Smooth muscle cell (in vitro differentiated cells): ENCODE measurements around the gene TMEM89. TPM values are rescaled to one million over a fixed set of nuclear protein-coding genes. Genes with fewer than 3 reads are reported as not detected.

ENCODE experiments used
- DNase-seq: peaks from one replicate; lab custom pipeline; 2025; ENCODE audit not compliant: unreplicated experiment; lab: John Stamatoyannopoulos, UW
- H2AFZ ChIP-seq: fragments of 200-600 bp; sonication (generic); 2 replicates; pipeline ENCODE4 v1.6.0; 2016; ENCODE audit warnings: antibody characterized with exemption, low read depth, mild to moderate bottlenecking
- H3F3A ChIP-seq: fragments of 200-600 bp; sonication (generic); 2 replicates; pipeline ENCODE4 v1.6.0; 2017; ENCODE audit warnings: antibody characterized with exemption, low read depth
- H3K27ac ChIP-seq: fragments of 200-600 bp; sonication (generic); 2 replicates; pipeline ENCODE4 v1.5.1; 2016; ENCODE audit warnings: low read depth, mild to moderate bottlenecking
- H3K27me3 ChIP-seq: fragments of 200-600 bp; sonication (generic); 2 replicates; pipeline ENCODE4 v1.6.1; 2016; ENCODE audit warnings: low read depth, mild to moderate bottlenecking
- H3K36me3 ChIP-seq: fragments of 200-600 bp; sonication (generic); 2 replicates; pipeline ENCODE4 v1.5.1; 2016; ENCODE audit warnings: low read depth
- H3K4me1 ChIP-seq: fragments of 200-600 bp; sonication (generic); 2 replicates; pipeline ENCODE4 v1.5.1; 2016; ENCODE audit warnings: low read depth
- H3K4me2 ChIP-seq: fragments of 200-600 bp; sonication (generic); 2 replicates; pipeline ENCODE4 v1.6.0; 2016; ENCODE audit warnings: mild to moderate bottlenecking
- H3K4me3 ChIP-seq: fragments of 200-600 bp; sonication (generic); 2 replicates; pipeline ENCODE4 v1.5.1; 2016; ENCODE audit warnings: mild to moderate bottlenecking
- H3K79me2 ChIP-seq: fragments of 200-600 bp; sonication (generic); 2 replicates; pipeline ENCODE4 v1.6.0; 2016; ENCODE audit warnings: low read depth, mild to moderate bottlenecking
- H3K9ac ChIP-seq: fragments of 200-600 bp; sonication (generic); 2 replicates; pipeline ENCODE4 v1.6.0; 2016; ENCODE audit warnings: low read depth
- H3K9me3 ChIP-seq: fragments of 200-600 bp; sonication (generic); replicated peaks from 2 replicates; pipeline ENCODE4 v1.5.1; 2016; ENCODE audit warnings: low read depth
- H4K20me1 ChIP-seq: fragments of 200-600 bp; sonication (generic); 2 replicates; pipeline ENCODE4 v1.6.0; 2016; ENCODE audit warnings: low read depth
- CTCF ChIP-seq: fragments of 200-600 bp; sonication (generic); IDR thresholded peaks from 2 replicates; pipeline ENCODE4 v1.5.1; 2017; ENCODE audit warnings: borderline replicate concordance, mild to moderate bottlenecking, antibody characterized with exemption; ENCODE audit not compliant: insufficient read depth, poor library complexity, severe bottlenecking
- WGBS: methylation state at CpG from one replicate; pipeline ENCODE4 v1.1.7; 2016; ENCODE audit warnings: low lambda C conversion rate; 5-methylcytosine and 5-hydroxymethylcytosine counted together
- polyA plus RNA-seq: library from polyadenylated mRNA; unstranded; fragments of >200 nt; fragmentation: Nextera tagmentation; extraction: Ambion mirVana; gene quantifications from 2 replicates; pipeline ENCODE4 v1.2.1, GENCODE V29; 2016
- total RNA-seq: library from RNA; depleted of rRNA; stranded (reverse); fragments of >200 nt; gene quantifications from 2 replicates; pipeline ENCODE4 v1.2.3, GENCODE V29; 2014

TMEM89 gene
- total and polyA plus RNA-seq, 2 experiments from 2014 or later = 0.25 TPM; not detected in 1

DNA sequence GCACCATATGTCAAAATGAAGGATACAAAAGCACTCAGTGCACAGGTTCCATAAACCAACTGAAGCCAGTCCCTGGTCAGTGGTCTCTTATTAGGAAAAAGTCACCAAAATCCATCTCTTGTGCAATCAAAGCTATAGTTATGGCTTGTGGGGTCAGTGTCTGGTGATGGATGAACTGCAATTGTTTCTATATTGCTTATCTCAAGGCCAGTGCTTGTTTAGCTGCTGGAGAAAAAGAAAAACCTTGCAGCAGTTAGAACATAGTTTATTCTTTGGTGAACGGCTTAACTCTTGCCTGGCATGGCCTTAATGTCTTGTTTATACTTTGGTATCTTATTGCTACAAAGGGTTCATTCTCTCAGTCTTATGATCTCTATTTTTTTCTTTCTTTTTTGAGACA, 9.3 kb downstream of the TMEM89 start:
- H3K4me1 ChIP-seq = peaks cover 6% of the 10 kb centered on the region
- TF ChIP-seq CTCF = no peak
- peaks cover 20% of the 10 kb centered on the region for H3K79me2 ChIP-seq
- no peaks in the 10 kb centered on the region for H3F3A ChIP-seq
- H3K9me3 ChIP-seq = no peaks in the 10 kb centered on the region
- no peaks in the 10 kb centered on the region for H3K36me3 ChIP-seq
- H4K20me1 ChIP-seq = no peaks in the 10 kb centered on the region
- peaks cover 15% of the 10 kb centered on the region for H3K27me3 ChIP-seq
- no peak for DNase-seq
- H3K4me2 ChIP-seq = no peak overlapping the region
- H3K27ac ChIP-seq = no peak overlapping the region
- WGBS = 92% methylated on average over 1 of the region's 1 CpG
- H3K9ac ChIP-seq = no peak overlapping the region
- H3K4me3 ChIP-seq = no peak overlapping the region
- H2AFZ ChIP-seq = no peak overlapping the region

- Histone ChIP-seq H3K79me2 (peaks cover 36% of the 10 kb centered on the region), H2AFZ (peak within 1 kb of the TSS; percentile 96), H3K4me1 (peaks cover 6% of the 10 kb centered on the region), H3F3A (no peaks in the 10 kb centered on the region), H3K9ac (peak within 1 kb of the TSS; percentile 91), H3K27me3 (peaks cover 15% of the 10 kb centered on the region), H3K27ac (no peak within 1 kb of the TSS), H3K9me3 (no peaks in the 10 kb centered on the region), H3K4me3 (peak within 1 kb of the TSS; percentile 97), H3K36me3 (peaks cover 7% of the 10 kb centered on the region), H4K20me1 (peaks cover 18% of the 10 kb centered on the region), H3K4me2 (peak within 1 kb of the TSS; percentile 89)
- 1% methylated on average over 79 of the region's 86 CpGs for WGBS
- DNase-seq = peak; percentile 78
- peak; percentile 50 for TF ChIP-seq CTCF
These were observed 12.2 kb downstream of the TMEM89 start, which contains the start of gene UQCRC1 for GRCh38 chr3:48609088-48610005. Gene UQCRC1 (minus strand): TSS chr3:48609646. CDS start chr3:48609620, 26 bp downstream.

- no peaks in the 10 kb centered on the region for H3F3A ChIP-seq
- H3K4me1 ChIP-seq = peaks cover 6% of the 10 kb centered on the region
- no peak overlapping the region for H2AFZ ChIP-seq
- H3K4me2 ChIP-seq = no peak overlapping the region
- 87% methylated on average over 5 of the region's 5 CpGs for WGBS
- no peaks in the 10 kb centered on the region for H3K9me3 ChIP-seq
- H3K4me3 ChIP-seq = no peak overlapping the region
- peaks cover 15% of the 10 kb centered on the region for H3K27me3 ChIP-seq
- peaks cover 36% of the 10 kb centered on the region for H3K79me2 ChIP-seq
- TF ChIP-seq CTCF = no peak
- H3K36me3 ChIP-seq = peaks cover 7% of the 10 kb centered on the region
- H4K20me1 ChIP-seq = peaks cover 18% of the 10 kb centered on the region
- no peak overlapping the region for H3K9ac ChIP-seq
- DNase-seq = no peak
- no peak overlapping the region for H3K27ac ChIP-seq
These were observed 14.1 kb downstream of the TMEM89 start for GRCh38 chr3:48607519-48607918.
